ENCODE data around the gene ALG12. TPM values are rescaled to one million over a fixed set of nuclear protein-coding genes. Genes with fewer than 3 reads are reported as not detected.
A peak's percentile ranks its signal among the peaks of the same experiment; 100 is the strongest.

ALG12 gene
- polyA plus RNA-seq, 1 of the 3 experiments (the other 2 are of a cell fraction) = 9.9 TPM

- Histone ChIP-seq H3K27ac (ENCODE audit: low read depth in 2 of 2, low read length in 1 of 2) (peak overlapping the region in 1 of 2 experiments; percentile 43; a peak in 1 of 4 replicates), H3K9me3 (no peaks in the 10 kb centered on the region), H4K20me1 (ENCODE audit: insufficient read depth) (no peaks in the 10 kb centered on the region), H3K4me2 (peak overlapping the region; percentile 75), H3K4me3 (ENCODE audit: low read depth in 2 of 2, low read length in 1 of 2) (peak overlapping the region in 1 of 2 experiments; percentile 40; a peak in 2 of 4 replicates), H3K9ac (no peak overlapping the region), H3K27me3 (ENCODE audit: insufficient read depth) (no peaks in the 10 kb centered on the region), H3K4me1 (ENCODE audit: control insufficient read depth in 1 of 2, insufficient read depth in 2 of 2, low read depth in 1 of 2, low read length in 1 of 2) (peaks cover 6 to 23% of the 10 kb centered on the region in 2 experiments; a peak in 2 of 4 replicates), H3K36me3 (replicated peaks in 1 of 2; ENCODE audit: control insufficient read depth in 1 of 2, insufficient read depth in 2 of 2, low read length in 1 of 2) (no peaks in the 10 kb centered on the region), H3K9me2 (no peaks in the 10 kb centered on the region), H2AFZ (ENCODE audit: low read depth) (no peak overlapping the region), H3F3A (replicated peaks; ENCODE audit: insufficient read depth) (no peaks in the 10 kb centered on the region), H3K79me2 (ENCODE audit: insufficient read depth) (no peaks in the 10 kb centered on the region)
- TF ChIP-seq NRF1 (IDR thresholded peaks at IDR 0.05; ENCODE audit: low read depth, low read length) (peak; percentile 16; the same call in 1 of the 2 replicates), CHD2 (IDR thresholded peaks at IDR 0.05; ENCODE audit: low read length, partially characterized antibody) (no peak), FOXJ3 (CRISPR knock-in tag; IDR thresholded peaks at IDR 0.05) (no peak)
- DNase-seq = peak; percentile 84
- ChIA-PET POLR2A (interaction anchor here (1.0 kb wide), 1 partner anchor 23 kb away, joined by 3 read pairs; no protein-coding TSS in a partner anchor), CTCF (interaction anchor here (1.7 kb wide), 1 partner anchor 94 kb away, joined by 8 read pairs; no protein-coding TSS in a partner anchor)
- WGBS (ENCODE audit: low lambda C conversion rate) = 22% methylated on average over 30 of the region's 52 CpGs
Observed at GRCh38 chr22:49936018-49936972, 18.1 kb upstream of the ALG12 start.

GRCh38 chr22:49935561-49935960, 17.3 kb upstream of the ALG12 start:
- no peaks in the 10 kb centered on the region for H3K9me2 ChIP-seq
- TF ChIP-seq ELF1 (IDR thresholded peaks at IDR 0.05) = no peak
- no peak for TF ChIP-seq YY1 (IDR thresholded peaks at IDR 0.05; ENCODE audit: low read depth)
- no peak for TF ChIP-seq EZH2phosphoT487 (IDR thresholded peaks at IDR 0.05; ENCODE audit: borderline replicate concordance, low read depth)
- no peak for TF ChIP-seq POLR2AphosphoS5 (IDR thresholded peaks at IDR 0.05; ENCODE audit: low read depth, low read length)
- TF ChIP-seq RCOR1 (IDR thresholded peaks at IDR 0.05; ENCODE audit: low read length) = no peak
- no peak for TF ChIP-seq FOXM1 (IDR thresholded peaks at IDR 0.05; ENCODE audit: low read depth)
- TF ChIP-seq JUND (IDR thresholded peaks at IDR 0.05) = no peak
- TF ChIP-seq USF2 (IDR thresholded peaks at IDR 0.05; ENCODE audit: borderline replicate concordance, low read depth, low read length) = no peak
- TF ChIP-seq RFX5 (IDR thresholded peaks at IDR 0.05; ENCODE audit: low read length) = no peak
- TF ChIP-seq GATA2 (CRISPR knock-in tag; IDR thresholded peaks at IDR 0.05) = no peak
- TF ChIP-seq TEAD4 (IDR thresholded peaks at IDR 0.05; ENCODE audit: borderline replicate concordance, insufficient read depth) = no peak
- TF ChIP-seq NRF1 (IDR thresholded peaks at IDR 0.05; ENCODE audit: low read depth, low read length) = no peak
- no peak for TF ChIP-seq IRF3 (IDR thresholded peaks at IDR 0.05; ENCODE audit: low read depth, low read length)
- TF ChIP-seq PBX3 (IDR thresholded peaks at IDR 0.05) = no peak
- TF ChIP-seq CHD2 (IDR thresholded peaks at IDR 0.05; ENCODE audit: low read length, partially characterized antibody) = no peak
- no peak for TF ChIP-seq TAF1 (IDR thresholded peaks at IDR 0.05; ENCODE audit: borderline replicate concordance, low read depth, low read length)
- TF ChIP-seq MEF2A (IDR thresholded peaks at IDR 0.05; ENCODE audit: borderline replicate concordance, low read depth) = no peak
- peaks cover 6 to 26% of the 10 kb centered on the region in 2 experiments; a peak in 2 of 4 replicates for H3K4me1 ChIP-seq (ENCODE audit: control insufficient read depth in 1 of 2, insufficient read depth in 2 of 2, low read depth in 1 of 2, low read length in 1 of 2)
- H3F3A ChIP-seq (replicated peaks; ENCODE audit: insufficient read depth) = no peaks in the 10 kb centered on the region
- no peak overlapping the region; a peak in 1 of 4 replicates for H3K4me3 ChIP-seq (ENCODE audit: low read depth in 2 of 2, low read length in 1 of 2)
- no peak overlapping the region for H3K9ac ChIP-seq
- peak; percentile 80 for DNase-seq
- H3K4me2 ChIP-seq = no peak overlapping the region
- no peaks in the 10 kb centered on the region for H4K20me1 ChIP-seq (ENCODE audit: insufficient read depth)
- no peak overlapping the region for H3K27ac ChIP-seq (ENCODE audit: low read depth in 2 of 2, low read length in 1 of 2)
- POLR2A ChIA-PET = interaction anchor here (1.0 kb wide), 1 partner anchor 24 kb away, joined by 3 read pairs; no protein-coding TSS in a partner anchor
- no peak overlapping the region for H2AFZ ChIP-seq (ENCODE audit: low read depth)
- 11% methylated on average over 16 of the region's 16 CpGs for WGBS (ENCODE audit: low lambda C conversion rate)
- CTCF ChIA-PET = interaction anchor here (1.7 kb wide), 1 partner anchor 95 kb away, joined by 8 read pairs; no protein-coding TSS in a partner anchor
- H3K36me3 ChIP-seq (replicated peaks in 1 of 2; ENCODE audit: control insufficient read depth in 1 of 2, insufficient read depth in 2 of 2, low read length in 1 of 2) = no peaks in the 10 kb centered on the region
- H3K9me3 ChIP-seq = no peaks in the 10 kb centered on the region
- no peaks in the 10 kb centered on the region for H3K79me2 ChIP-seq (ENCODE audit: insufficient read depth)
- H3K27me3 ChIP-seq (ENCODE audit: insufficient read depth) = no peaks in the 10 kb centered on the region
